ENCODE measurements around the gene ACSM3.

- TF ChIP-seq, protein P1, sequence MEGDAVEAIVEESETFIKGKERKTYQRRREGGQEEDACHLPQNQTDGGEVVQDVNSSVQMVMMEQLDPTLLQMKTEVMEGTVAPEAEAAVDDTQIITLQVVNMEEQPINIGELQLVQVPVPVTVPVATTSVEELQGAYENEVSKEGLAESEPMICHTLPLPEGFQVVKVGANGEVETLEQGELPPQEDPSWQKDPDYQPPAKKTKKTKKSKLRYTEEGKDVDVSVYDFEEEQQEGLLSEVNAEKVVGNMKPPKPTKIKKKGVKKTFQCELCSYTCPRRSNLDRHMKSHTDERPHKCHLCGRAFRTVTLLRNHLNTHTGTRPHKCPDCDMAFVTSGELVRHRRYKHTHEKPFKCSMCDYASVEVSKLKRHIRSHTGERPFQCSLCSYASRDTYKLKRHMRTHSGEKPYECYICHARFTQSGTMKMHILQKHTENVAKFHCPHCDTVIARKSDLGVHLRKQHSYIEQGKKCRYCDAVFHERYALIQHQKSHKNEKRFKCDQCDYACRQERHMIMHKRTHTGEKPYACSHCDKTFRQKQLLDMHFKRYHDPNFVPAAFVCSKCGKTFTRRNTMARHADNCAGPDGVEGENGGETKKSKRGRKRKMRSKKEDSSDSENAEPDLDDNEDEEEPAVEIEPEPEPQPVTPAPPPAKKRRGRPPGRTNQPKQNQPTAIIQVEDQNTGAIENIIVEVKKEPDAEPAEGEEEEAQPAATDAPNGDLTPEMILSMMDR (IDR thresholded peaks at IDR 0.05): no peak
- TF ChIP-seq POLR2A (IDR thresholded peaks at IDR 0.05): no peak
These were observed 3.8 kb downstream of the ACSM3 start for GRCh38 chr16:20767577-20767976.

Measured in testis (tissue), 2 donors.